HEK293 (cell line): ENCODE data around the gene CASP10.

Experiments used
- BCL11A ChIP-seq: fragments of 450-650 bp; formaldehyde crosslinking; IDR thresholded peaks from 2 replicates; pipeline ENCODE4 v1.5.1; 2016; ENCODE audit warnings: low read depth, missing biosample characterization, missing genetic modification characterization
- IKZF3 ChIP-seq: fragments of 450-650 bp; IDR thresholded peaks from 2 replicates; pipeline ENCODE4 v1.5.0; 2018; ENCODE audit warnings: missing biosample characterization, mild to moderate bottlenecking, missing genetic modification characterization, moderate library complexity
- KLF16 ChIP-seq: fragments of 450-650 bp; formaldehyde crosslinking; IDR thresholded peaks from 2 replicates; pipeline ENCODE4 v1.5.1; 2017; ENCODE audit warnings: missing biosample characterization, missing genetic modification characterization
- REST ChIP-seq: fragments of 450-650 bp; formaldehyde crosslinking; IDR thresholded peaks from 2 replicates; pipeline ENCODE4 v1.5.1; 2016; ENCODE audit warnings: missing biosample characterization, missing genetic modification characterization
- TRIM28 ChIP-seq: IDR thresholded peaks from 2 replicates; pipeline ENCODE4 v1.6.1; 2011; ENCODE audit warnings: low read length, control low read depth, borderline replicate concordance
- WT1 ChIP-seq: fragments of 450-650 bp; formaldehyde crosslinking; IDR thresholded peaks from 2 replicates; pipeline ENCODE4 v1.5.1; 2016; ENCODE audit warnings: missing biosample characterization, missing genetic modification characterization
- ZNF10 ChIP-seq: fragments of 450-650 bp; formaldehyde crosslinking; IDR thresholded peaks from 2 replicates; pipeline ENCODE4 v1.5.1; 2017; ENCODE audit warnings: missing biosample characterization, missing genetic modification characterization
- ZNF184 ChIP-seq: fragments of 450-650 bp; IDR thresholded peaks from 2 replicates; pipeline ENCODE4 v1.5.1; 2018; ENCODE audit warnings: missing biosample characterization, mild to moderate bottlenecking, missing genetic modification characterization
- ZNF223 ChIP-seq: fragments of 450-650 bp; formaldehyde crosslinking; IDR thresholded peaks from 2 replicates; pipeline ENCODE4 v1.5.1; 2016; ENCODE audit warnings: missing biosample characterization, missing genetic modification characterization
- ZNF311 ChIP-seq: fragments of 450-650 bp; formaldehyde crosslinking; IDR thresholded peaks from 2 replicates; pipeline ENCODE4 v1.5.1; 2017; ENCODE audit warnings: missing biosample characterization, missing genetic modification characterization, borderline replicate concordance
- ZNF37A ChIP-seq: fragments of 450-650 bp; IDR thresholded peaks from 2 replicates; pipeline ENCODE4 v1.5.1; 2018; ENCODE audit warnings: missing biosample characterization, missing genetic modification characterization
- ZNF391 ChIP-seq: fragments of 450-650 bp; formaldehyde crosslinking; IDR thresholded peaks from 2 replicates; pipeline ENCODE4 v1.5.1; 2016; ENCODE audit warnings: low read depth, missing biosample characterization, missing genetic modification characterization, borderline replicate concordance
- ZNF398 ChIP-seq: fragments of 450-650 bp; formaldehyde crosslinking; IDR thresholded peaks from 2 replicates; pipeline ENCODE4 v1.5.1; 2017; ENCODE audit warnings: missing biosample characterization, missing genetic modification characterization
- ZNF518A ChIP-seq: fragments of 450-650 bp; formaldehyde crosslinking; conservative IDR thresholded peaks from 2 replicates; pipeline ENCODE4 v1.5.1; 2016; ENCODE audit warnings: low read depth, missing biosample characterization, missing genetic modification characterization
- ZNF561 ChIP-seq: fragments of 450-650 bp; IDR thresholded peaks from 2 replicates; pipeline ENCODE4 v1.5.1; 2018; ENCODE audit warnings: missing biosample characterization, missing genetic modification characterization, borderline replicate concordance
- ZNF654 ChIP-seq: fragments of 450-650 bp; formaldehyde crosslinking; IDR thresholded peaks from 2 replicates; pipeline ENCODE4 v1.5.1; 2016; ENCODE audit warnings: low read depth, missing biosample characterization, missing genetic modification characterization
- ZNF768 ChIP-seq: fragments of 450-650 bp; formaldehyde crosslinking; IDR thresholded peaks from 2 replicates; pipeline ENCODE4 v1.5.1; 2018; ENCODE audit warnings: missing biosample characterization, mild to moderate bottlenecking, missing genetic modification characterization
- ZNF843 ChIP-seq: fragments of 450-650 bp; formaldehyde crosslinking; IDR thresholded peaks from 2 replicates; pipeline ENCODE4 v1.5.1; 2016; ENCODE audit warnings: missing biosample characterization, missing genetic modification characterization
- ZXDB ChIP-seq: fragments of 450-650 bp; formaldehyde crosslinking; IDR thresholded peaks from 2 replicates; pipeline ENCODE4 v1.5.1; 2016; ENCODE audit warnings: missing biosample characterization, missing genetic modification characterization
- TF ChIP-seq, protein P1 (sequence below): fragments of 450-650 bp; formaldehyde crosslinking; IDR thresholded peaks from 2 replicates; pipeline ENCODE4 v1.5.1; 2016; ENCODE audit warnings: missing biosample characterization, missing genetic modification characterization
- TF ChIP-seq, protein P2 (sequence below): fragments of 450-650 bp; formaldehyde crosslinking; IDR thresholded peaks from 2 replicates; pipeline ENCODE4 v1.5.1; 2016; ENCODE audit warnings: missing biosample characterization, missing genetic modification characterization
- TF ChIP-seq, protein P3 (sequence below): fragments of 450-650 bp; IDR thresholded peaks from 2 replicates; pipeline ENCODE4 v1.5.1; 2018; ENCODE audit warnings: missing biosample characterization, mild to moderate bottlenecking, missing genetic modification characterization

CASP10 gene

DNA sequence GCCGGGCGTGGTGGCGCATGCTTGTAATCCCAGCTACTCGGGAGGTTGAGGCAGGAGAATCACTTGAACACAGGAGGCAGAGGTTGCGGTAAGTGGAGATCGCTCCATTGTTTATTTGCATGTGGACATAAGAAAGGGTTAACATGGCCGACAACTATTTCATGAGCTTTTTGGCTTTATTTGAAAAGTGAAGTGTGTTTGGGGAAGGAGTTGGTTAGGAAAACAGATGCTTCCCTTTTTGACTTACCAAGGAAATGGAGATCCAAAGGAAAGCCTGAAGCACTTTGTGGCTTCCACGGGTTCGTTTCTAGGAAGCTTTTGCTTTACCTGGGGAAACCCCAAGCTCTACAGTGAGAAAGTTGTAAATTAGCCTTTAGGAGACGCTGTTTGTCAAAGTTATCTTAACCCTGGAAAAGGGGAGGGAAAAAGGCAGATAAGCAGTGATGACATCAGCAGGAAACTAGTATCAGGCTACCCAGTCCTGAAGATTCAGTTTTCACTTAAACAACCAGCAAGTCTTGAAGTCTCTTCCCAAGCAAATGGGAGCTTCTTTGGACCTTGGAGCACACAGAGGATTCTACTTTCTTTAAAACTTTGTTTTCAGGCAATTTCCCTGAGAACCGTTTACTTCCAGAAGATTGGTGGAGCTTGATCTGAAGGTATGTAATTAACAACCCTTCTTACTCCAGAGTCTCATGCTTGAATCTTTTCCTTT lies at the start of gene CASP10 (continued):
- no peak for TF ChIP-seq ZNF37A (tag by site-specific recombination)
- peak; percentile 25; the same call in 1 of the 2 replicates for TF ChIP-seq ZNF843 (tag by site-specific recombination)
- TF ChIP-seq ZNF518A (tag by site-specific recombination) = peak; percentile 36; the same call in 1 of the 2 replicates
- no peak for TF ChIP-seq ZNF10 (tag by site-specific recombination)
- TF ChIP-seq BCL11A = no peak
- peak; percentile 52; the same call in 1 of the 2 replicates for TF ChIP-seq KLF16 (tag by site-specific recombination)
- 0 out of 2 replicates have a peak, but pooled peaks have one; percentile 22 for TF ChIP-seq ZNF561 (tag by site-specific recombination)
- peak; percentile 71 for TF ChIP-seq WT1 (tag by site-specific recombination)
- peak; percentile 65 for TF ChIP-seq TRIM28
- TF ChIP-seq ZNF768 (tag by site-specific recombination) = no peak
- TF ChIP-seq, protein P1, sequence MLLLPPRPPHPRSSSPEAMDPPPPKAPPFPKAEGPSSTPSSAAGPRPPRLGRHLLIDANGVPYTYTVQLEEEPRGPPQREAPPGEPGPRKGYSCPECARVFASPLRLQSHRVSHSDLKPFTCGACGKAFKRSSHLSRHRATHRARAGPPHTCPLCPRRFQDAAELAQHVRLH (tag by site-specific recombination) = no peak; the same call in none of the 2 replicates
- TF ChIP-seq ZNF654 (tag by site-specific recombination) = peak; percentile 78
- TF ChIP-seq, protein P2, sequence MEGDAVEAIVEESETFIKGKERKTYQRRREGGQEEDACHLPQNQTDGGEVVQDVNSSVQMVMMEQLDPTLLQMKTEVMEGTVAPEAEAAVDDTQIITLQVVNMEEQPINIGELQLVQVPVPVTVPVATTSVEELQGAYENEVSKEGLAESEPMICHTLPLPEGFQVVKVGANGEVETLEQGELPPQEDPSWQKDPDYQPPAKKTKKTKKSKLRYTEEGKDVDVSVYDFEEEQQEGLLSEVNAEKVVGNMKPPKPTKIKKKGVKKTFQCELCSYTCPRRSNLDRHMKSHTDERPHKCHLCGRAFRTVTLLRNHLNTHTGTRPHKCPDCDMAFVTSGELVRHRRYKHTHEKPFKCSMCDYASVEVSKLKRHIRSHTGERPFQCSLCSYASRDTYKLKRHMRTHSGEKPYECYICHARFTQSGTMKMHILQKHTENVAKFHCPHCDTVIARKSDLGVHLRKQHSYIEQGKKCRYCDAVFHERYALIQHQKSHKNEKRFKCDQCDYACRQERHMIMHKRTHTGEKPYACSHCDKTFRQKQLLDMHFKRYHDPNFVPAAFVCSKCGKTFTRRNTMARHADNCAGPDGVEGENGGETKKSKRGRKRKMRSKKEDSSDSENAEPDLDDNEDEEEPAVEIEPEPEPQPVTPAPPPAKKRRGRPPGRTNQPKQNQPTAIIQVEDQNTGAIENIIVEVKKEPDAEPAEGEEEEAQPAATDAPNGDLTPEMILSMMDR = peak; percentile 81
- TF ChIP-seq ZNF223 (tag by site-specific recombination) = no peak
- no peak for TF ChIP-seq ZNF184 (tag by site-specific recombination)
- TF ChIP-seq ZXDB (tag by site-specific recombination) = peak; percentile 96
- TF ChIP-seq IKZF3 (tag by site-specific recombination) = peak; percentile 73
- TF ChIP-seq REST (tag by site-specific recombination) = no peak
- TF ChIP-seq, protein P3, sequence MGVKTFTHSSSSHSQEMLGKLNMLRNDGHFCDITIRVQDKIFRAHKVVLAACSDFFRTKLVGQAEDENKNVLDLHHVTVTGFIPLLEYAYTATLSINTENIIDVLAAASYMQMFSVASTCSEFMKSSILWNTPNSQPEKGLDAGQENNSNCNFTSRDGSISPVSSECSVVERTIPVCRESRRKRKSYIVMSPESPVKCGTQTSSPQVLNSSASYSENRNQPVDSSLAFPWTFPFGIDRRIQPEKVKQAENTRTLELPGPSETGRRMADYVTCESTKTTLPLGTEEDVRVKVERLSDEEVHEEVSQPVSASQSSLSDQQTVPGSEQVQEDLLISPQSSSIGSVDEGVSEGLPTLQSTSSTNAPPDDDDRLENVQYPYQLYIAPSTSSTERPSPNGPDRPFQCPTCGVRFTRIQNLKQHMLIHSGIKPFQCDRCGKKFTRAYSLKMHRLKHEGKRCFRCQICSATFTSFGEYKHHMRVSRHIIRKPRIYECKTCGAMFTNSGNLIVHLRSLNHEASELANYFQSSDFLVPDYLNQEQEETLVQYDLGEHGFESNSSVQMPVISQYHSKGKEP (tag by site-specific recombination) = no peak
- TF ChIP-seq ZNF398 (tag by site-specific recombination) = peak; percentile 56; the same call in 1 of the 2 replicates
- no peak for TF ChIP-seq ZNF311 (tag by site-specific recombination)
- TF ChIP-seq ZNF391 (tag by site-specific recombination) = no peak
